ENCODE measurements around the gene POMGNT1. TPM values are rescaled to one million over a fixed set of nuclear protein-coding genes. Genes with fewer than 3 reads are reported as not detected.

POMGNT1 gene
- total RNA-seq, 2 experiments from 2014 or later = 34.3 to 38.8 TPM

- H3K36me3 Mint-ChIP-seq = no peaks in the 10 kb centered on the region
- no peak overlapping the region for H3K27ac Mint-ChIP-seq
- peak; percentile 12 for DNase-seq
- H3K4me1 Mint-ChIP-seq = peaks cover 8% of the 10 kb centered on the region
- no peak overlapping the region for H3K4me3 Mint-ChIP-seq
- no peaks in the 10 kb centered on the region for H3K9me3 Mint-ChIP-seq
- H3K27me3 Mint-ChIP-seq = no peaks in the 10 kb centered on the region
These were observed 18.1 kb downstream of the POMGNT1 start for GRCh38 chr1:46180082-46180616.

- peak; percentile 54 for DNase-seq
- no peak overlapping the region for H3K27ac Mint-ChIP-seq
- no peaks in the 10 kb centered on the region for H3K9me3 Mint-ChIP-seq
- no peaks in the 10 kb centered on the region for H3K36me3 Mint-ChIP-seq
- H3K4me1 Mint-ChIP-seq = peaks cover 1% of the 10 kb centered on the region
- H3K27me3 Mint-ChIP-seq = no peaks in the 10 kb centered on the region
- H3K4me3 Mint-ChIP-seq = no peak overlapping the region
These were observed 18.8 kb downstream of the POMGNT1 start for GRCh38 chr1:46179138-46180081.

GRCh38 chr1:46176211-46176865 is 21.9 kb downstream of the POMGNT1 start, which contains the start of gene P3R3URF:
P3R3URF (minus strand) TSS chr1:46176488; CDS start chr1:46176471, 17 bp downstream.
- Mint-ChIP-seq H3K36me3 (no peaks in the 10 kb centered on the region), H3K4me1 (no peaks in the 10 kb centered on the region), H3K27ac (no peak within 1 kb of the TSS), H3K4me3 (no peak within 1 kb of the TSS), H3K9me3 (no peaks in the 10 kb centered on the region), H3K27me3 (no peaks in the 10 kb centered on the region)
- DNase-seq = no peak

- Mint-ChIP-seq H3K4me3 (no peak overlapping the region), H3K36me3 (no peaks in the 10 kb centered on the region), H3K27me3 (no peaks in the 10 kb centered on the region), H3K27ac (no peak overlapping the region), H3K9me3 (no peaks in the 10 kb centered on the region), H3K4me1 (no peaks in the 10 kb centered on the region)
- DNase-seq = no peak
These were observed 23.0 kb downstream of the POMGNT1 start for GRCh38 chr1:46175243-46175642.

- Mint-ChIP-seq H3K27me3 (no peaks in the 10 kb centered on the region), H3K36me3 (no peaks in the 10 kb centered on the region), H3K27ac (no peak within 1 kb of the TSS), H3K9me3 (no peaks in the 10 kb centered on the region), H3K4me3 (no peak within 1 kb of the TSS), H3K4me1 (no peaks in the 10 kb centered on the region)
- no peak for DNase-seq
These were observed 23.6 kb downstream of the POMGNT1 start, which contains the start of gene TSPAN1 for GRCh38 chr1:46174448-46175231. TSPAN1 (plus strand) TSS chr1:46175087; CDS start chr1:46181108, 6,021 bp downstream.

- no peaks in the 10 kb centered on the region for H3K9me3 Mint-ChIP-seq
- no peaks in the 10 kb centered on the region for H3K4me1 Mint-ChIP-seq
- H3K27me3 Mint-ChIP-seq = no peaks in the 10 kb centered on the region
- H3K4me3 Mint-ChIP-seq = no peak overlapping the region
- H3K27ac Mint-ChIP-seq = no peak overlapping the region
- no peak for DNase-seq
- H3K36me3 Mint-ChIP-seq = no peaks in the 10 kb centered on the region
These were observed 24.8 kb downstream of the POMGNT1 start for GRCh38 chr1:46173361-46173856.

GRCh38 chr1:46172321-46172720 is 25.9 kb downstream of the POMGNT1 start:
- H3K27ac Mint-ChIP-seq = no peak overlapping the region
- DNase-seq = no peak
- H3K4me3 Mint-ChIP-seq = no peak overlapping the region
- no peaks in the 10 kb centered on the region for H3K9me3 Mint-ChIP-seq
- peaks cover 6% of the 10 kb centered on the region for H3K4me1 Mint-ChIP-seq
- H3K27me3 Mint-ChIP-seq = no peaks in the 10 kb centered on the region
- no peaks in the 10 kb centered on the region for H3K36me3 Mint-ChIP-seq

- H3K9me3 Mint-ChIP-seq = no peaks in the 10 kb centered on the region
- peaks cover 10% of the 10 kb centered on the region for H3K4me1 Mint-ChIP-seq
- H3K4me3 Mint-ChIP-seq = no peak overlapping the region
- no peaks in the 10 kb centered on the region for H3K27me3 Mint-ChIP-seq
- no peaks in the 10 kb centered on the region for H3K36me3 Mint-ChIP-seq
- no peak overlapping the region for H3K27ac Mint-ChIP-seq
- DNase-seq = no peak
These were observed 26.4 kb downstream of the POMGNT1 start for GRCh38 chr1:46171871-46172270.

GRCh38 chr1:46171351-46171750 is 26.9 kb downstream of the POMGNT1 start:
- Mint-ChIP-seq H3K27me3 (no peaks in the 10 kb centered on the region), H3K36me3 (no peaks in the 10 kb centered on the region)

GRCh38 chr1:46169811-46170454 is 28.3 kb downstream of the POMGNT1 start:
- Mint-ChIP-seq H3K4me1 (peaks cover 17% of the 10 kb centered on the region), H3K27me3 (no peaks in the 10 kb centered on the region), H3K4me3 (no peak overlapping the region), H3K27ac (no peak overlapping the region), H3K36me3 (no peaks in the 10 kb centered on the region), H3K9me3 (no peaks in the 10 kb centered on the region)
- no peak for DNase-seq

More at GRCh38 chr1:46171351-46171750, 26.9 kb downstream of the POMGNT1 start:
- Mint-ChIP-seq H3K4me3 (no peak overlapping the region), H3K4me1 (peaks cover 15% of the 10 kb centered on the region), H3K27ac (no peak overlapping the region), H3K9me3 (no peaks in the 10 kb centered on the region)
- DNase-seq = no peak

GRCh38 chr1:46168477-46168876 is 29.8 kb downstream of the POMGNT1 start:
- Mint-ChIP-seq H3K9me3 (no peaks in the 10 kb centered on the region), H3K27ac (no peak overlapping the region), H3K4me3 (no peak overlapping the region), H3K4me1 (peaks cover 17% of the 10 kb centered on the region), H3K27me3 (no peaks in the 10 kb centered on the region), H3K36me3 (no peaks in the 10 kb centered on the region)
- no peak for DNase-seq

GRCh38 chr1:46166521-46167462 is 31.4 kb downstream of the POMGNT1 start:
- no peaks in the 10 kb centered on the region for H3K36me3 Mint-ChIP-seq
- peak overlapping the region; percentile 78 for H3K4me3 Mint-ChIP-seq
- no peaks in the 10 kb centered on the region for H3K9me3 Mint-ChIP-seq
- peak; percentile 41 for DNase-seq
- H3K27ac Mint-ChIP-seq = peak overlapping the region; percentile 86
- H3K4me1 Mint-ChIP-seq = peaks cover 17% of the 10 kb centered on the region
- no peaks in the 10 kb centered on the region for H3K27me3 Mint-ChIP-seq

GRCh38 chr1:46160212-46160611 is 38.0 kb downstream of the POMGNT1 start:
- DNase-seq = no peak
- H3K9me3 Mint-ChIP-seq = no peaks in the 10 kb centered on the region
- H3K4me1 Mint-ChIP-seq = no peaks in the 10 kb centered on the region
- H3K4me3 Mint-ChIP-seq = no peak overlapping the region
- H3K27me3 Mint-ChIP-seq = no peaks in the 10 kb centered on the region
- H3K36me3 Mint-ChIP-seq = no peaks in the 10 kb centered on the region
- H3K27ac Mint-ChIP-seq = no peak overlapping the region

Data from activated naive CD8-positive, alpha-beta T cell treated with anti-CD3 and anti-CD28 coated beads for 36 hours (primary cell).